NCI-H82 (cell line): Measurements from ENCODE around the gene EDA.

ENCODE experiments used
- DNase-seq: peaks from one replicate; lab custom pipeline; 2025; lab: John Stamatoyannopoulos, UW

Gene EDA

DNA sequence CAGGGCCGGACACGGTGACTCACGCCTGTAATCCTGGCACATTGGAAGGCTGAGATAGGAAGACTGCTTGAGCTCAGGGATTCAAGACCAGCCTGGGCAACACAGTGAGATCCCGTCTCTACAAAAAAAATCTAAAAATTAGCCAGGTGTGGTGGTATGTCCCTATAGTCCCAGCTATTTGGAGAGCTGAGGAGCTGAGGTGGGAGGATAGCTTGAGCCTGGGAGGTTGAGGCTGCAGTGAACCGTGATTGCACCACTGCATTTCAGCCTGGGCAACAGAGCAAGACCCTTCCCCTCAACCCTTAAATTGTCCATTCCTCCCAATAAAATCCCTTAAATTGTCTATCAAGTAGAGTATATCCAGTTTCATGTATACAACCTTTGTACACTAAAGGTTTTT is 463.4 kb downstream of the EDA start:
- DNase-seq: no peak

DNA sequence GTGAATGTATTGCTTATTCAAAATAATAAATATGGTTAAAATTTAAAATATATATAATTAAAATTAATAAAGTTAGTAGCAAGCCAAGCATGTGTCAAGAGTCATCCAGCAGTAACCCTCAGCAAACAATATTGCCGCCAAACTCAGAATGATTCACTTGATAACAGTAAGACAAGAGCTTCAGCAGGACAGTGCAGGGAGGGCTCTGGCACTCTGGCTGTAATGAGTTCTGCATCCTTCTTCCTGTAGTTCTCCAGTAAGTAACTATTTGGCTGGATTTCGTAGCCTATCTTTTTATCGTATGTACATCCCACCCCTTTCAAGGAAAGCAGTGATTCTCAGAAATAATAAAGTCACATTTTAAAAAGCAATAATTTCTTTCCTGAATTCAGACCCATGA is 464.0 kb downstream of the EDA start:
- DNase-seq: no peak

DNA sequence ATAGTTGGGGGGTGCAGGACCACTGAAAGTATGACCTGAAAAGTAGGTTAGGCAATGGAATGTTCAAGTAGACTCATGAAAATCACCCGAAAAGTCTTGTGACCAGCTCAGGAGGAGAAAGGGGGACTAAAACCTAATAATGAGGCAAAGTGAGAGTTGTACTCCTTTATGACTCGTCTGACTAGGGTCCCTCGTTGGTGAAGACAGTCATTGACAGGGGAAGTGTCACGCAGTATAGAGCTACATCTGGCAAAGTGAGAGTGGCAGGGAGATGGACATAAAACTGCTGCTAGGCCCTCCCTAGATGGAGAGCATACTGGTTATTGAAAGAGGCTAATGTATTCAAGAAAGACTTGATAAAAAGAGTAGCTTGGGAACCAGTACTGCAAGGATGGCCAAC is 466.8 kb downstream of the EDA start:
- DNase-seq: no peak

DNA sequence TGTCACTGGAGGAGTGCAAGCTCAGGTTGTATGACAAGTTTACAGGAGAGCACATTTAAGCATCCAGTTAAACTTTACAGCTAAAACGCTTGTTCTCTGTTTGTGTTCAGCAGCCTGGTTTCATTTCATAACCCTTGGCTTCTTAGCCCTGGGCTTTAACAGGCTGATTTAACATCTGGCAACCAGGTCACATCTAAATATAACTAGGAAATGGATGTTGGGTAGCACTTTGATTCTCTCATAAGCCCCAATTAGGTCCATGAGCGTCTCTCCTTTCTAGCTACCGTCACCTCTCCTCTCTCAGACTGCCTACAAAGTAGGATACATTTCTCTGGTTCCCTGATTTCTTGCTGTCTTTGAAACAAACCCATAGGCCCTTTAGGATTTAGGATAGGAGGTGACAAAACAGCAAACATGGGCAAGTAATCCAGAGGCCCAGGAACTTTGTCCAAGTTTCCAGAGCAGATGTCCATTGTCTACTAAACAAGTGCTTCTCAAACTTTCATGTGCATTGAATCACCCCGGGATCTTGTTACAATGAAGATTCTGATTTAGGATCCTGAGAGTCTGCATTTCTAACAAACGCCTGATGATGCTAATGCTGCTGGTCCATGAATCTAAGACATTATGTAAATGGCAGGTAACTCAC is 468.8 kb downstream of the EDA start:
- peak; percentile 29 for DNase-seq

DNA sequence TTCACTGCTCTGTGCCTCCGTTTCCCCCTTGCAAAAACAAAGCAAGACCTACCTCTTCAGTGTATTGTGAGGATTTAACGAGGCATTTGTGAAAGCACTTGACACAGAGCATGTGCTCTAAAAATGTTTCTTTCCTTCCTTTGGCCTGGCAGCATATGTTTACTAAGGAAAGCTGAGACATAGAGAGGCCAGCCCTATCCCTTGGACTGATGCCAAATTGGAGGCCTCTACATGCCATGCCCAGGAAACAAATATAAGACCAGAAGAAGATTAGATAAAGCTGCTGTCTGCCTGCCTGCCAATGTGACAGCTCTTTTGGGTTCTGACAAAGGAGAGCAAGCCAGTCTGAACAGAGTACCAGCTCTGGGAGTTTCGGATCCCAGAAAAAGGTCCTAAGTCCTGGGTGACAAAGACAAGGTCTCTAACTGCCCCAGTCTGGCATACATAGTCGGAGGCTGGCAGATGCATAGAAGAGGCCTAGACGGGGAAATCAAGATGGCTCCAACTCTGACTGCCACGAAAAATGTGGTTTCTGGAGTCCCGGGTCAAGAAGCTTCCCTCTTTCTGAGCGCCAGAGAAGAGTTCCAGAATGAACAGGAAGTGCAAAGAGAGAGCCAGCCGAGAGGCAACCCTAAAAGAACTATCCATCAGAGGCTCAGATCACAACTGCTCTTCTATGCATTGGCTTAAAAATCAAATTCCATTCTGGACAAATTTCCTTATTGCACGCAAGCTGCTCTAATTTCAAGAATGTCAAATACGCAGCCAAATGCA is 472.1 kb downstream of the EDA start:
- peak; percentile 90 for DNase-seq

DNA sequence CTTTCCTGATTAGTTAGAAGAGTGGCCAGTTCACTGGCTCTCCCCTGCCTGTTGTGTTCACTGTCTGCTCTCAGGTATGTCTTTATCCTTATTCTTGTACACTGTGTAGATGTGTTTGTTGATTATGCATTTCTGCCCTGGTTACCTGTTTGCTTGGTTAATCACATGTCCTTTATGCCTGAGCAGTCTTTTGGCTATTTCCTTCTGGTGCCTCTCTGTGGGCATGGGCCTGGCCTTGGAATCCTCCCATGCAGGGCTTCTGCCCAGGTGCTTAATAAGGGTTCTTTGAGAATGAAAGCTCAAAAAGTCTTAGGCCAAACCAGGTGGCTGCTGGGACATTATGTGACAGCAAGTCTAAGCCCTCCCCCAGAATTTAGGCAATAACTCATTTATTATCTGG is 472.8 kb downstream of the EDA start:
- no peak for DNase-seq
